Loucy (cell line): ENCODE results near the gene METRNL.

Source experiments
- H2AFZ ChIP-seq: fragments of 200-600 bp; sonication (generic); 2 replicates; pipeline ENCODE4 v1.6.0; 2016; ENCODE audit warnings: antibody characterized with exemption, mild to moderate bottlenecking, low read length, moderate library complexity
- H3F3A ChIP-seq: fragments of 200-600 bp; 2 replicates; pipeline ENCODE4 v1.6.0; 2016; ENCODE audit warnings: antibody characterized with exemption, low read depth, mild to moderate bottlenecking
- H3K27me3 ChIP-seq: fragments of 200-600 bp; sonication (generic); 2 replicates; pipeline ENCODE4 v1.6.1; 2014; ENCODE audit warnings: low read length, mild to moderate bottlenecking; ENCODE audit not compliant: insufficient read depth, poor library complexity, severe bottlenecking
- H3K36me3 ChIP-seq: fragments of 200-600 bp; sonication (generic); 2 replicates; pipeline ENCODE4 v1.6.1; 2016; ENCODE audit warnings: low read length; ENCODE audit not compliant: insufficient read depth
- H3K4me1 ChIP-seq: fragments of 200-600 bp; sonication (generic); 2 replicates; pipeline ENCODE4 v1.5.1; 2014; ENCODE audit warnings: low read length, mild to moderate bottlenecking; ENCODE audit not compliant: insufficient read depth, poor library complexity, severe bottlenecking
- H3K4me2 ChIP-seq: fragments of 200-600 bp; sonication (generic); 2 replicates; pipeline ENCODE4 v1.6.0; 2014; ENCODE audit warnings: antibody characterized with exemption, low read length, low read depth, mild to moderate bottlenecking; ENCODE audit not compliant: poor library complexity, severe bottlenecking
- H3K4me3 ChIP-seq: fragments of 200-600 bp; sonication (generic); 2 replicates; pipeline ENCODE4 v1.5.1; 2014; ENCODE audit warnings: low read length, mild to moderate bottlenecking, mixed read lengths; ENCODE audit not compliant: poor library complexity, severe bottlenecking
- H3K79me2 ChIP-seq: fragments of 200-600 bp; sonication (generic); 2 replicates; pipeline ENCODE4 v1.6.1; 2014; ENCODE audit warnings: low read length; ENCODE audit not compliant: insufficient read depth
- H3K9ac ChIP-seq: fragments of 200-600 bp; sonication (generic); 2 replicates; pipeline ENCODE4 v1.6.0; 2014; ENCODE audit warnings: mild to moderate bottlenecking, low read depth, low read length, moderate library complexity; ENCODE audit not compliant: poor library complexity, severe bottlenecking
- H3K9me2 ChIP-seq: fragments of 200-600 bp; sonication (generic); replicated peaks from 2 replicates; pipeline ENCODE4 v1.6.1; 2016; ENCODE audit warnings: low read depth, low read length, mixed read lengths
- H3K9me3 ChIP-seq: fragments of 200-600 bp; sonication (generic); 2 replicates; pipeline ENCODE4 v1.6.1; 2014; ENCODE audit warnings: mild to moderate bottlenecking, antibody characterized with exemption, low read length, low read depth; ENCODE audit not compliant: insufficient read depth
- H4K20me1 ChIP-seq: fragments of 200-600 bp; sonication (generic); 2 replicates; pipeline ENCODE4 v1.6.0; 2014; ENCODE audit warnings: antibody characterized with exemption, low read length, mild to moderate bottlenecking; ENCODE audit not compliant: insufficient read depth, poor library complexity, severe bottlenecking
- EZH2phosphoT487 ChIP-seq: fragments of 200-600 bp; IDR thresholded peaks from 2 replicates; pipeline ENCODE4 v1.6.1; 2018; ENCODE audit warnings: antibody characterized with exemption, mild to moderate bottlenecking, moderate library complexity, borderline replicate concordance
- TF ChIP-seq, protein P1 (sequence below): fragments of 200-600 bp; sonication (generic); conservative IDR thresholded peaks from 2 replicates; pipeline ENCODE4 v1.5.1; 2014; ENCODE audit warnings: mild to moderate bottlenecking, antibody characterized with exemption, low read length

Gene METRNL

DNA sequence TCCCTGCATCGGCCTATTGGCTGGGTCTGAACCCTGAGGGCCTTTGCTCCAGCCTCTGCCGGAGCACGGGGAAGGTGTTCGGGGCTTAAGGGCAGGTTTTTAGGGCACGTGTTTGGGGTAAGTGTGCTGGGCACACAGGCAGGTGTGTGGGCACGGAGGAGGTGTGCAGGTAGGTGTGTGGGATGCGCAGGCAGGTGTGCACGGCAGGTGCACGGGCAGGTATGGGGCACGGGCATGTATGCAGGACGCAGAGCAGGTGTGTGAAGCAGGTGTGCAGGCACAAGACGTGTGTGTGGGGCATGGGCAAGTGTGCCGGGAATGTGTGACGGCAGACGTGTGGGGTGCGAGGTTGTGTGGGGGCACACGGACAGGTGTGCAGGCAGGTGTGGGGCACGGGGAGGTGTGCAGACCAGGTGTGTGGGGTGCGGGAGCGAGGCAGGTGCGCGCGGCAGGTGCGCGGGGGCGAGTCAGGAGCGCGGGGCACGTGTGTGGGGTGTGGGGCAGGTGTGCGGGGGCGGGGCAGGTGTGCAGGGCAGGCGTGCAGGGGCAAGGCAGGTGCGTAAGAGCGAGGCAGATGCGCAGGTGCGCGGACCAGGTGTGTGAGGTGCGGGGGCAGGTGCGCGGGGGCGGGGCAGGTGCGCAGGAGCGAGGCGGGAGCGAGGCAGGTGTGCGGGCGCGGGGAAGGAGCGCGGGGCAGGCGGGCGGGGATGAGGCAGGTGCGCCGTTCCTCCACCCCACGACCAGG lies 28.6 kb upstream of the METRNL start:
- Histone ChIP-seq H2AFZ (peak overlapping the region; percentile 78; the same call in 1 of the 2 replicates), H3K9me3 (peaks cover 10% of the 10 kb centered on the region), H3K27me3 (no peaks in the 10 kb centered on the region), H3F3A (peaks cover 9% of the 10 kb centered on the region), H4K20me1 (no peaks in the 10 kb centered on the region), H3K9me2 (no peaks in the 10 kb centered on the region), H3K4me1 (peaks cover 62% of the 10 kb centered on the region), H3K36me3 (no peaks in the 10 kb centered on the region), H3K4me2 (peak overlapping the region; percentile 72), H3K79me2 (peaks cover 27% of the 10 kb centered on the region), H3K9ac (peak overlapping the region; percentile 76), H3K4me3 (peak overlapping the region; percentile 79)
- TF ChIP-seq EZH2phosphoT487, result no peak
- TF ChIP-seq, protein P1, sequence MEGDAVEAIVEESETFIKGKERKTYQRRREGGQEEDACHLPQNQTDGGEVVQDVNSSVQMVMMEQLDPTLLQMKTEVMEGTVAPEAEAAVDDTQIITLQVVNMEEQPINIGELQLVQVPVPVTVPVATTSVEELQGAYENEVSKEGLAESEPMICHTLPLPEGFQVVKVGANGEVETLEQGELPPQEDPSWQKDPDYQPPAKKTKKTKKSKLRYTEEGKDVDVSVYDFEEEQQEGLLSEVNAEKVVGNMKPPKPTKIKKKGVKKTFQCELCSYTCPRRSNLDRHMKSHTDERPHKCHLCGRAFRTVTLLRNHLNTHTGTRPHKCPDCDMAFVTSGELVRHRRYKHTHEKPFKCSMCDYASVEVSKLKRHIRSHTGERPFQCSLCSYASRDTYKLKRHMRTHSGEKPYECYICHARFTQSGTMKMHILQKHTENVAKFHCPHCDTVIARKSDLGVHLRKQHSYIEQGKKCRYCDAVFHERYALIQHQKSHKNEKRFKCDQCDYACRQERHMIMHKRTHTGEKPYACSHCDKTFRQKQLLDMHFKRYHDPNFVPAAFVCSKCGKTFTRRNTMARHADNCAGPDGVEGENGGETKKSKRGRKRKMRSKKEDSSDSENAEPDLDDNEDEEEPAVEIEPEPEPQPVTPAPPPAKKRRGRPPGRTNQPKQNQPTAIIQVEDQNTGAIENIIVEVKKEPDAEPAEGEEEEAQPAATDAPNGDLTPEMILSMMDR, result no peak

DNA sequence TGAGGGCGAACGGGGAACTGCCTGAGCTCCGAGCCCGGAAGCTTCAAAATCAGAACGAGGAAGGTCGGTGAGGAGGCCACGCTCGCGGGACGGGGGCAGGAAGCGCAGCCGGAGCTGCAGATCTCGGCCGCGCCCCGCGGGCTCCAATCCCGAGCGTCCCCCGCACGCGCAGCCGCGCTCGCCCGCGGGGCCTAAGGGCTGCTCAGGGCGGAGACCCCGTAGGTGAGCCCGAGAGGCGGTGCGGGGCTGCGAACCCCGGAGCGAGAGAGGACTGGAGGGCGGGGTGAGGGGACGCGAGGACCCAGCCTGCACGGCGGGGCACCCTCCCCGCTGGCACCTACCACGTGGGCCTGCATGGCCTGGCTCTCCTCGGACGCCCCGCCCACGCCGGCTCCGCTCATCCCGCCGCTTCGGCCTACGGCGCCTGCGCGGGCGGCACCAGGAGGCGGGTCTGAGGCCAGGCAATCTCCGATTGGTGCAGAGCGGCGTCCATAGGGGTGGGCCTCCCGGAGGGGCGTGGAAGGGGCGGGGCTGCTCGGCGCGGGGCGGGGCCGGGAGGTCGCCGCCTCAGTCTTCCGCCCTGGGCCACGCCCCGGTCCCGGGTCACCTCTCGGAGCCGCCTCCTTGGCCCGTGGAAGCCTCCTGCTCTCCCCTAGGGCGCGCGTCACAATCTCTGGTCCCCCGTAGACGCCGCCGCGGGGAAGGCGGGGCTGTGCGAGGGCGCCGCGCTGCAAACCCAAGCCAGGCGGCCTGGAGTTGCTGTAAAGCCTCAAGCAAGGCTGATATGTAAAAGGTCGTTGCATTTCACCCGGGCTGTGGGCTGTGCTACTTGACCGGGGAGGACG lies 27.8 kb upstream of the METRNL start:
- no peaks in the 10 kb centered on the region for H3K9me2 ChIP-seq
- H3K4me2 ChIP-seq, result peak overlapping the region; percentile 80
- no peaks in the 10 kb centered on the region for H4K20me1 ChIP-seq
- peak overlapping the region; percentile 76 for H3K9ac ChIP-seq
- peak overlapping the region; percentile 79 for H3K4me3 ChIP-seq
- H3K4me1 ChIP-seq, result peaks cover 61% of the 10 kb centered on the region
- peaks cover 19% of the 10 kb centered on the region for H3K79me2 ChIP-seq
- TF ChIP-seq EZH2phosphoT487, result no peak
- TF ChIP-seq, protein P1, result no peak
- no peaks in the 10 kb centered on the region for H3K36me3 ChIP-seq
- peaks cover 9% of the 10 kb centered on the region for H3F3A ChIP-seq
- peak overlapping the region; percentile 78; the same call in 1 of the 2 replicates for H2AFZ ChIP-seq
- H3K9me3 ChIP-seq, result peaks cover 6% of the 10 kb centered on the region
- no peaks in the 10 kb centered on the region for H3K27me3 ChIP-seq

DNA sequence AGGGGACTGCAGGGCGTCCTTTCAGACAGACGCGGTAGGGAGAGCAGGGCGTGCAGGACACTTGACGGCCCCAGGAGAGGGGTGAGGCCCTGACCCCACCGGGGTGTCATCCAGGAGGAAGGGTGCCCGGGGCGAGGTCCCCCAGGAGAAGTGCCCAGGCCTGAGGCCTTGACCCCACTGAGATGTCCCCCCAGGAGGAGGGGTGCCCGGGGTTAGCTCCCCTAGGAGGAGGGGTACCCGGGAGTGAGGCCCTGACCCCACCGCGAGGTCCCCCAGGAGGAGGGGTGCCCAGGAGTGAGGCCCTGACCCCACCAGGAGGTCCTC lies 27.2 kb upstream of the METRNL start:
- Histone ChIP-seq H2AFZ (peak overlapping the region; percentile 75; the same call in 1 of the 2 replicates), H3K9ac (peak overlapping the region; percentile 73)
- TF ChIP-seq EZH2phosphoT487, result no peak
- TF ChIP-seq, protein P1, result no peak

More for the DNA sequence above, 27.2 kb upstream of the METRNL start:
- H4K20me1 ChIP-seq, result no peaks in the 10 kb centered on the region
- H3F3A ChIP-seq, result peaks cover 9% of the 10 kb centered on the region
- H3K79me2 ChIP-seq, result peaks cover 13% of the 10 kb centered on the region
- H3K9me3 ChIP-seq, result peaks cover under 1% of the 10 kb centered on the region; the same call in 1 of the 2 replicates
- peak overlapping the region; percentile 80 for H3K4me2 ChIP-seq
- no peaks in the 10 kb centered on the region for H3K9me2 ChIP-seq
- H3K4me1 ChIP-seq, result peaks cover 56% of the 10 kb centered on the region
- H3K4me3 ChIP-seq, result peak overlapping the region; percentile 72
- H3K27me3 ChIP-seq, result no peaks in the 10 kb centered on the region
- H3K36me3 ChIP-seq, result no peaks in the 10 kb centered on the region
